ENCODE results near the gene PRSS3.
"Not testable (repeated sequence)": the region's sequence is repeated elsewhere in the genome, so short reads cannot be mapped to it uniquely, and the experiment has no call there.

PRSS3 gene

DNA sequence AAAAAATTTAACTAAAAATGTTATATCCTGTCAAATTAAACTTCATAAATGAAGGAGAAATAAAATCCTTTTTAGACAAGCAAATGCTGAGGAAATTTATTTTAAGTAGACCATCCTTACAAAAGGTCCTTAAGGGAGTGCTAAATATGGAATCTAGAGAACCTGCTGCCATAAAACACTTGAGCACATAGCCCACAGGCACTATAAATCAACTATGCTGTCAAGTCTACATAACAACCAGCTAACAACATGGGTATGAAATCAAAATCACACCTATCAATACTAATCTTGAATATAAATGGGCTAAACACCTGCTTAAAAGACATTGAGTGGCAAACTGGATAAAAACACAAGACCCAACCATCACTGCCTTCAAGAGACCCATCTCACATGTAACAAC lies 15.1 kb upstream of the PRSS3 start:
- H3K4me3 ChIP-seq (ENCODE audit: insufficient read length, low read depth) = no peak overlapping the region

GRCh38 chr9:33781736-33782135 lies 13.6 kb upstream of the PRSS3 start:
- no peaks in the 10 kb centered on the region for H3K4me1 ChIP-seq (ENCODE audit: insufficient read depth, insufficient read length)
- no peak overlapping the region for H3K9ac ChIP-seq (ENCODE audit: insufficient read length, low read depth)
- H3K9me3 ChIP-seq (ENCODE audit: insufficient read depth, low read length) = no peaks in the 10 kb centered on the region
- DNase-seq (ENCODE audit: low read depth, low spot score) = no peak
- TF ChIP-seq YY1 (IDR thresholded peaks at IDR 0.05; ENCODE audit: insufficient read depth, insufficient read length) = no peak
- no peak for TF ChIP-seq SUZ12 (IDR thresholded peaks at IDR 0.05; ENCODE audit: extremely low read depth, insufficient read depth, insufficient read length)
- H3K4me3 ChIP-seq (ENCODE audit: insufficient read length, low read depth) = no peak overlapping the region
- no peaks in the 10 kb centered on the region for H3K27me3 ChIP-seq (ENCODE audit: insufficient read depth, insufficient read length)
- no peaks in the 10 kb centered on the region for H3K36me3 ChIP-seq (ENCODE audit: insufficient read depth, insufficient read length, low read length)

More for the DNA sequence above, 15.1 kb upstream of the PRSS3 start:
- Histone ChIP-seq H3K9me3 (ENCODE audit: insufficient read depth, low read length) (no peaks in the 10 kb centered on the region), H3K27me3 (ENCODE audit: insufficient read depth, insufficient read length) (no peaks in the 10 kb centered on the region), H3K9ac (ENCODE audit: insufficient read length, low read depth) (no peak overlapping the region), H3K36me3 (ENCODE audit: insufficient read depth, insufficient read length, low read length) (no peaks in the 10 kb centered on the region), H3K4me1 (ENCODE audit: insufficient read depth, insufficient read length) (no peaks in the 10 kb centered on the region)
- no peak for DNase-seq (ENCODE audit: low read depth, low spot score)
- TF ChIP-seq YY1 (IDR thresholded peaks at IDR 0.05; ENCODE audit: insufficient read depth, insufficient read length) (no peak), ZNF274 (IDR thresholded peaks at IDR 0.05; ENCODE audit: low read depth, low read length) (no peak), SUZ12 (IDR thresholded peaks at IDR 0.05; ENCODE audit: extremely low read depth, insufficient read depth, insufficient read length) (no peak)

GRCh38 chr9:33782395-33783152 lies 12.8 kb upstream of the PRSS3 start:
- no peak overlapping the region for H3K4me3 ChIP-seq (ENCODE audit: insufficient read length, low read depth)
- no peaks in the 10 kb centered on the region for H3K27me3 ChIP-seq (ENCODE audit: insufficient read depth, insufficient read length)
- TF ChIP-seq ZNF274 (IDR thresholded peaks at IDR 0.05; ENCODE audit: low read depth, low read length) (no peak), SUZ12 (IDR thresholded peaks at IDR 0.05; ENCODE audit: extremely low read depth, insufficient read depth, insufficient read length) (no peak), YY1 (IDR thresholded peaks at IDR 0.05; ENCODE audit: insufficient read depth, insufficient read length) (no peak)
- H3K36me3 ChIP-seq (ENCODE audit: insufficient read depth, insufficient read length, low read length) = no peaks in the 10 kb centered on the region
- H3K9ac ChIP-seq (ENCODE audit: insufficient read length, low read depth) = no peak overlapping the region
- H3K9me3 ChIP-seq (ENCODE audit: insufficient read depth, low read length) = no peaks in the 10 kb centered on the region
- no peaks in the 10 kb centered on the region for H3K4me1 ChIP-seq (ENCODE audit: insufficient read depth, insufficient read length)
- no peak for DNase-seq (ENCODE audit: low read depth, low spot score)

DNA sequence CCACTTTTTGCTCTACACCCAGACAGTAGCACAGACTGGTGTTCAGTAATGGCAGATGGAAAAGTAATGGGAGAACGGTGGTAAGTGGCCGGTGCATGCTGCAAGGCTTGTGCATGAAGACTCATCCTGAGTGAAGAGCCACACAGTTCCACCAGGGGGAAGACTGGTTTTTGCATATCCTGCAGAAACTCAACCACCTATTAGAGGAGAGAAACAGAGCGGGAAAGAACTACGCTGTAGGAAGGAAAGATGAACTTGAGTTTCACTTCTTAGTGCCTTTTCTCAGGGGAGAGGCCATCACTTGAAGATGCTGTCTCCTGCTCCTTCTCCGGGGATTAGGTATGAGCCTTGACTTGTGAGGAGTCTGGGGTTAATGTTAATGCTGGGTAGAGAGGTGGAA lies 9.4 kb upstream of the PRSS3 start:
- H3K4me1 ChIP-seq (ENCODE audit: insufficient read depth, insufficient read length) = no peaks in the 10 kb centered on the region
- H3K9me3 ChIP-seq (ENCODE audit: insufficient read depth, low read length) = no peaks in the 10 kb centered on the region
- no peak overlapping the region for H3K4me3 ChIP-seq (ENCODE audit: insufficient read length, low read depth)
- H3K36me3 ChIP-seq (ENCODE audit: insufficient read depth, insufficient read length, low read length) = no peaks in the 10 kb centered on the region
- TF ChIP-seq SUZ12 (IDR thresholded peaks at IDR 0.05; ENCODE audit: extremely low read depth, insufficient read depth, insufficient read length) (no peak), YY1 (IDR thresholded peaks at IDR 0.05; ENCODE audit: insufficient read depth, insufficient read length) (no peak), ZNF274 (IDR thresholded peaks at IDR 0.05; ENCODE audit: low read depth, low read length) (no peak)
- H3K27me3 ChIP-seq (ENCODE audit: insufficient read depth, insufficient read length) = no peaks in the 10 kb centered on the region
- H3K9ac ChIP-seq (ENCODE audit: insufficient read length, low read depth) = no peak overlapping the region
- no peak for DNase-seq (ENCODE audit: low read depth, low spot score)

- H3K9ac ChIP-seq (ENCODE audit: insufficient read length, low read depth) = no peak overlapping the region
- H3K36me3 ChIP-seq (ENCODE audit: insufficient read depth, insufficient read length, low read length) = no peaks in the 10 kb centered on the region
- H3K4me3 ChIP-seq (ENCODE audit: insufficient read length, low read depth) = no peak overlapping the region
- TF ChIP-seq YY1 (IDR thresholded peaks at IDR 0.05; ENCODE audit: insufficient read depth, insufficient read length) (no peak), SUZ12 (IDR thresholded peaks at IDR 0.05; ENCODE audit: extremely low read depth, insufficient read depth, insufficient read length) (no peak), ZNF274 (IDR thresholded peaks at IDR 0.05; ENCODE audit: low read depth, low read length) (no peak)
- no peaks in the 10 kb centered on the region for H3K9me3 ChIP-seq (ENCODE audit: insufficient read depth, low read length)
- no peak for DNase-seq (ENCODE audit: low read depth, low spot score)
- no peaks in the 10 kb centered on the region for H3K4me1 ChIP-seq (ENCODE audit: insufficient read depth, insufficient read length)
- no peaks in the 10 kb centered on the region for H3K27me3 ChIP-seq (ENCODE audit: insufficient read depth, insufficient read length)
Measured at GRCh38 chr9:33786681-33787080, 8.7 kb upstream of the PRSS3 start.

DNA sequence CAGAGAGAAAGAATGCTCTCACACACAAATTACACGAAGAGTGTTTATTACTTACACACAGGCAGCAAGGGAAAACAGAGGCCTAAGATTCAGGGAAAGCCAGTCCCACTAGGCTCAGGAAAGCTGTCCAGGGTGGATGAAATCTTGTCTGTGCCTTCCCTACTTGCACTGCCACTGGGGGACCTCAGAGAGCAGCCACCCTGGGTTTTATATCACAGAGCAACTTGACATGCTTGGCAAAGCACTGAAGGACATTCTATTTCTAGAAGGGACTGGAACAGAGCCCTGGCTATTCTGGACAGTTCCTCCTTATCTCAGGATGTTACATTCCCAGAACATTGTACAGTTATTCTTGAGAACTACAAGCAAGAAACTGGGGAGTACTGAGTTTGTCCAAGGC lies 7.5 kb upstream of the PRSS3 start:
- DNase-seq (ENCODE audit: low read depth, low spot score) = no peak
- no peaks in the 10 kb centered on the region for H3K27me3 ChIP-seq (ENCODE audit: insufficient read depth, insufficient read length)
- TF ChIP-seq ZNF274 (IDR thresholded peaks at IDR 0.05; ENCODE audit: low read depth, low read length) (no peak), YY1 (IDR thresholded peaks at IDR 0.05; ENCODE audit: insufficient read depth, insufficient read length) (no peak), SUZ12 (IDR thresholded peaks at IDR 0.05; ENCODE audit: extremely low read depth, insufficient read depth, insufficient read length) (no peak)
- H3K9me3 ChIP-seq (ENCODE audit: insufficient read depth, low read length) = no peaks in the 10 kb centered on the region
- H3K36me3 ChIP-seq (ENCODE audit: insufficient read depth, insufficient read length, low read length) = no peaks in the 10 kb centered on the region
- no peaks in the 10 kb centered on the region for H3K4me1 ChIP-seq (ENCODE audit: insufficient read depth, insufficient read length)
- no peak overlapping the region for H3K4me3 ChIP-seq (ENCODE audit: insufficient read length, low read depth)
- H3K9ac ChIP-seq (ENCODE audit: insufficient read length, low read depth) = no peak overlapping the region

DNA sequence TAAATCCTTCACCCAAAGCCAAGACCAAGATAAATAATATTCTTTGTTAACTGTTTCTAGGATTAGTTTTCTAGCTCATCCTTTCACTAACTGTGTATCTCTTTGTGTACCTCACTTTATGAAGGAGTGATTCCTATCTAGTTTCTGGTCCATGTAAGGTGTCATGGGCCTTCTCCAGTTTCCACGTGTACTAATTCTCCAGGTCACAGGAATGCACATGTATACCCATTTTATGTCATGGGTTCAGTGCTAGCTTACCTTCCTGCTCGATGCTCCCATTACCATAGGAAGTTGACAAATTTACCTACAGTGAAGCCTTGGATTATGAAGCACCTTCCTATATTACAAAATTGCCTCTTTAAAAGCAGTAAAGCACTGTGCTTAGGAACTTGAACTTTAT lies 5.9 kb upstream of the PRSS3 start:
- not testable (repeated sequence) for H3K4me3 ChIP-seq (ENCODE audit: insufficient read length, low read depth); H3K27me3 ChIP-seq (ENCODE audit: insufficient read depth, insufficient read length); H3K36me3 ChIP-seq (ENCODE audit: insufficient read depth, insufficient read length, low read length); H3K9ac ChIP-seq (ENCODE audit: insufficient read length, low read depth); H3K4me1 ChIP-seq (ENCODE audit: insufficient read depth, insufficient read length); DNase-seq (ENCODE audit: low read depth, low spot score); H3K9me3 ChIP-seq (ENCODE audit: insufficient read depth, low read length)
